Measurements from ENCODE around the gene RPUSD1. TPM values are rescaled to one million over a fixed set of nuclear protein-coding genes. Genes with fewer than 3 reads are reported as not detected.

RPUSD1 gene
- total RNA-seq, 4 donors from 2014 or later = 13.4 to 25.8 (median 22.1) TPM

- ATAC-seq = no peak
- TF ChIP-seq, protein P1, sequence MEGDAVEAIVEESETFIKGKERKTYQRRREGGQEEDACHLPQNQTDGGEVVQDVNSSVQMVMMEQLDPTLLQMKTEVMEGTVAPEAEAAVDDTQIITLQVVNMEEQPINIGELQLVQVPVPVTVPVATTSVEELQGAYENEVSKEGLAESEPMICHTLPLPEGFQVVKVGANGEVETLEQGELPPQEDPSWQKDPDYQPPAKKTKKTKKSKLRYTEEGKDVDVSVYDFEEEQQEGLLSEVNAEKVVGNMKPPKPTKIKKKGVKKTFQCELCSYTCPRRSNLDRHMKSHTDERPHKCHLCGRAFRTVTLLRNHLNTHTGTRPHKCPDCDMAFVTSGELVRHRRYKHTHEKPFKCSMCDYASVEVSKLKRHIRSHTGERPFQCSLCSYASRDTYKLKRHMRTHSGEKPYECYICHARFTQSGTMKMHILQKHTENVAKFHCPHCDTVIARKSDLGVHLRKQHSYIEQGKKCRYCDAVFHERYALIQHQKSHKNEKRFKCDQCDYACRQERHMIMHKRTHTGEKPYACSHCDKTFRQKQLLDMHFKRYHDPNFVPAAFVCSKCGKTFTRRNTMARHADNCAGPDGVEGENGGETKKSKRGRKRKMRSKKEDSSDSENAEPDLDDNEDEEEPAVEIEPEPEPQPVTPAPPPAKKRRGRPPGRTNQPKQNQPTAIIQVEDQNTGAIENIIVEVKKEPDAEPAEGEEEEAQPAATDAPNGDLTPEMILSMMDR (IDR thresholded peaks at IDR 0.05) = no peak
- TF ChIP-seq POLR2A (IDR thresholded peaks at IDR 0.05) = no peak
- TF ChIP-seq EP300 (IDR thresholded peaks at IDR 0.05) = no peak
- TF ChIP-seq POLR2AphosphoS5 (IDR thresholded peaks at IDR 0.05) = no peak
- Histone ChIP-seq H3K4me3 (no peak overlapping the region), H3K4me1 (no peaks in the 10 kb centered on the region), H3K27ac (no peak overlapping the region), H3K36me3 (no peaks in the 10 kb centered on the region), H3K27me3 (peaks cover 69% of the 10 kb centered on the region), H3K9me3 (no peaks in the 10 kb centered on the region)
- WGBS, 2 donors (ENCODE audit: low coverage in 1 of 2) = no CpG with 5 or more reads among the region's 48 CpGs
These were observed 21.2 kb downstream of the RPUSD1 start for GRCh38 chr16:766820-767640.

DNA sequence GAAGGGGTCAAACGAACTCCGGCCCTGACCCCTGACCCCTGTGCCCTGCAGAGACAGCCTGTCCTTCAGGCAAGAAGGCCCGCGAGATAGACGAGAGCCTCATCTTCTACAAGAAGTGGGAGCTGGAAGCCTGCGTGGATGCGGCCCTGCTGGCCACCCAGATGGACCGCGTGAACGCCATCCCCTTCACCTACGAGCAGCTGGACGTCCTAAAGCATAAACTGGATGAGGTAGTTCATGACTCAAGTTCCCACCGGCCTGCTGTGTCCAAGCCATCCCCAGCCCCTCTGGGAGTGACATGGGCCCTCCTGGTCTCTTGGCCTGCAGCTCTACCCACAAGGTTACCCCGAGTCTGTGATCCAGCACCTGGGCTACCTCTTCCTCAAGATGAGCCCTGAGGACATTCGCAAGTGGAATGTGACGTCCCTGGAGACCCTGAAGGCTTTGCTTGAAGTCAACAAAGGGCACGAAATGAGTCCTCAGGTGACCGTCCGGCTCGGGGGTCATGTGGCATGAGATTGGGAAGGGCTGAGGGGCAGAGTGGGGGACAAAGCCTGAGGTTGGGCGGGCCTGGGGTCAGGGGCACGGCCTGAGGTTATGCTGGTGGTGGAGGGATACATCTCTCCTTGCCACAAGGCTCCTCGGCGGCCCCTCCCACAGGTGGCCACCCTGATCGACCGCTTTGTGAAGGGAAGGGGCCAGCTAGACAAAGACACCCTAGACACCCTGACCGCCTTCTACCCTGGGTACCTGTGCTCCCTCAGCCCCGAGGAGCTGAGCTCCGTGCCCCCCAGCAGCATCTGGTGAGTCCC is 22.0 kb downstream of the RPUSD1 start:
- peaks cover 76% of the 10 kb centered on the region for H3K27me3 ChIP-seq
- H3K27ac ChIP-seq = no peak overlapping the region
- H3K9me3 ChIP-seq = no peaks in the 10 kb centered on the region
- no peaks in the 10 kb centered on the region for H3K36me3 ChIP-seq
- H3K4me1 ChIP-seq = no peaks in the 10 kb centered on the region
- H3K4me3 ChIP-seq = no peak overlapping the region
- no peak for ATAC-seq
- 76 to 82% methylated on average over 8 to 15 of the region's 29 CpGs for WGBS, 2 donors (ENCODE audit: low coverage in 1 of 2)
- no peak for TF ChIP-seq EP300 (IDR thresholded peaks at IDR 0.05)
- TF ChIP-seq POLR2A (IDR thresholded peaks at IDR 0.05) = no peak
- no peak for TF ChIP-seq POLR2AphosphoS5 (IDR thresholded peaks at IDR 0.05)
- TF ChIP-seq, protein P1 (IDR thresholded peaks at IDR 0.05) = no peak

DNA sequence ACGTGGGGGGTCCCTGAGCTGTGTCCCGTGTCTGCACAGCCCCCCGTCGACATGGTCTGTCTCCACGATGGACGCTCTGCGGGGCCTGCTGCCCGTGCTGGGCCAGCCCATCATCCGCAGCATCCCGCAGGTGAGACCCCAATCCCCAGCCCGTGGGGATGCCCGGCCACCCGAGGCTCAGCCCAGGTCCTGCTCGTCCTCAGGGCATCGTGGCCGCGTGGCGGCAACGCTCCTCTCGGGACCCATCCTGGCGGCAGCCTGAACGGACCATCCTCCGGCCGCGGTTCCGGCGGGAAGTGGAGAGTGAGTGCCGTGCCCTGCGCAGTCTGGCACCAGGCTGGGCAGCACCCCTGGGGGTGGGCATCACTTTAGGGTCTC is 22.7 kb downstream of the RPUSD1 start:
- no CpG with 5 or more reads among the region's 29 CpGs for WGBS, 2 donors (ENCODE audit: low coverage in 1 of 2)
- no peak for ATAC-seq
- Histone ChIP-seq H3K36me3 (no peaks in the 10 kb centered on the region), H3K9me3 (no peaks in the 10 kb centered on the region), H3K4me1 (no peaks in the 10 kb centered on the region), H3K27ac (no peak overlapping the region), H3K27me3 (peaks cover 74% of the 10 kb centered on the region), H3K4me3 (no peak overlapping the region)
- TF ChIP-seq EP300 (IDR thresholded peaks at IDR 0.05) (no peak), POLR2AphosphoS5 (IDR thresholded peaks at IDR 0.05) (no peak), POLR2A (IDR thresholded peaks at IDR 0.05) (no peak)
- TF ChIP-seq, protein P1 (IDR thresholded peaks at IDR 0.05) = no peak

DNA sequence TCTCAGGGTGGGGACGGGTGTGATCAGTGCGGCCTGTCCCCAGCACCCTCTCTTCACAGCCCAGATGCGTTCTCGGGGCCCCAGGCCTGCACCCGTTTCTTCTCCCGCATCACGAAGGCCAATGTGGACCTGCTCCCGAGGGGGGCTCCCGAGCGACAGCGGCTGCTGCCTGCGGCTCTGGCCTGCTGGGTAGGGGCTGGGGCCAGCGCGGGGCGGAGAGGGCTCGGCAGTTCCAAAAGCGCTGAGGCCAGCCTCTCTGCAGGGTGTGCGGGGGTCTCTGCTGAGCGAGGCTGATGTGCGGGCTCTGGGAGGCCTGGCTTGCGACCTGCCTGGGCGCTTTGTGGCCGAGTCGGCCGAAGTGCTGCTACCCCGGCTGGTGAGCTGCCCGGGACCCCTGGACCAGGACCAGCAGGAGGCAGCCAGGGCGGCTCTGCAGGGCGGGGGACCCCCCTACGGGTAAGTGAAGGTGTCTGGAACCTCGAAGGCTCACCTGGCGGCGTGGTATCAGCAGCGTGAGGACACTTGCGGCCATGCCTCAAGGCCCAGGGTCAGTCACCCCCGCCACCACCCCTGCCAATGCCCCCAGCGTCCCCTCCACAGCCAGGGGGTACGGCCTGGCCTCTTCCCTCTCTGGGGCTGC is 23.2 kb downstream of the RPUSD1 start:
- H3K27ac ChIP-seq = no peak overlapping the region
- H3K27me3 ChIP-seq = peaks cover 74% of the 10 kb centered on the region
- no peaks in the 10 kb centered on the region for H3K9me3 ChIP-seq
- no peak overlapping the region for H3K4me3 ChIP-seq
- no CpG with 5 or more reads among the region's 38 CpGs for WGBS, 2 donors (ENCODE audit: low coverage in 1 of 2)
- H3K36me3 ChIP-seq = no peaks in the 10 kb centered on the region
- no peaks in the 10 kb centered on the region for H3K4me1 ChIP-seq
- TF ChIP-seq POLR2AphosphoS5 (IDR thresholded peaks at IDR 0.05) (no peak), EP300 (IDR thresholded peaks at IDR 0.05) (no peak), POLR2A (IDR thresholded peaks at IDR 0.05) (no peak)
- TF ChIP-seq, protein P1 (IDR thresholded peaks at IDR 0.05) = no peak
- ATAC-seq = no peak

All from gastroesophageal sphincter (tissue), 4 donors.